Measurements from ENCODE around the gene PRKCH.

- TF ChIP-seq EZH2 (IDR thresholded peaks at IDR 0.05; ENCODE audit: insufficient read depth, poor library complexity, severe bottlenecking) (no peak), EZH2phosphoT487 (IDR thresholded peaks at IDR 0.05; ENCODE audit: insufficient read depth, low read depth) (no peak)
Observed at GRCh38 chr14:61501714-61502458, 180.5 kb downstream of the PRKCH start.

Data from GM23248 (cell line).